IPS-18a (cell line): ENCODE data around the gene RIMS4.
"Not testable (repeated sequence)": the region's sequence is repeated elsewhere in the genome, so short reads cannot be mapped to it uniquely, and the experiment has no call there.

Experiments
- H3K27ac ChIP-seq: one replicate; pipeline ENCODE4 v1.5.1; 2013; ENCODE audit warnings: low read length
- H3K27me3 ChIP-seq: one replicate; pipeline ENCODE4 v1.6.1; 2013; ENCODE audit warnings: mild to moderate bottlenecking, low read length; ENCODE audit not compliant: control insufficient read depth, insufficient read depth
- H3K36me3 ChIP-seq: one replicate; pipeline ENCODE4 v1.6.1; 2013; ENCODE audit warnings: low read depth, low read length; ENCODE audit not compliant: control insufficient read depth
- H3K4me1 ChIP-seq: one replicate; pipeline ENCODE4 v1.6.1; 2013; ENCODE audit warnings: low read depth, low read length; ENCODE audit not compliant: control insufficient read depth
- H3K4me3 ChIP-seq: one replicate; pipeline ENCODE4 v1.5.1; 2013; ENCODE audit warnings: low read length
- H3K9ac ChIP-seq: one replicate; pipeline ENCODE4 v1.6.1; 2013; ENCODE audit warnings: mild to moderate bottlenecking, low read length, moderate library complexity
- H3K9me3 ChIP-seq: one replicate; pipeline ENCODE4 v1.6.1; 2013; ENCODE audit warnings: low read depth, low read length; ENCODE audit not compliant: control insufficient read depth

The RIMS4 gene

DNA sequence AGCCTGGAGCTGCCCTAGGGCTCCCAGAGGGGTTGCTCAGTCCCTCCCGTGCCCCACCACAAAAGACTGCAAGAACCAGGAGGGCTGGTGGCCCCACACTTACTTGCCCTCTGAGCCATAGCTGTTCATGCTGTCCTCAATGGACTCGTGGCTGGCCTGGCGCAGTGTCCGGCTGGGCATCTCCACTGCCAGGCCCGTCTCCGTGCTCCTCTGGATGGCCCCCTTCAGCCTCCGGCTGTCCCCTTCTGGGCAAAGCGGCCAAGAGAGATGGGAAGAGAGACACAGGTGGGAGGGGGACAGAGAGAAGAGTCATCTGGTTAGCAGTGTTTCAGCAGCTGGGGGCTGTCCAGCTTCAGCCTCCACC lies 39.2 kb downstream of the RIMS4 start:
- no peak overlapping the region for H3K27ac ChIP-seq

DNA sequence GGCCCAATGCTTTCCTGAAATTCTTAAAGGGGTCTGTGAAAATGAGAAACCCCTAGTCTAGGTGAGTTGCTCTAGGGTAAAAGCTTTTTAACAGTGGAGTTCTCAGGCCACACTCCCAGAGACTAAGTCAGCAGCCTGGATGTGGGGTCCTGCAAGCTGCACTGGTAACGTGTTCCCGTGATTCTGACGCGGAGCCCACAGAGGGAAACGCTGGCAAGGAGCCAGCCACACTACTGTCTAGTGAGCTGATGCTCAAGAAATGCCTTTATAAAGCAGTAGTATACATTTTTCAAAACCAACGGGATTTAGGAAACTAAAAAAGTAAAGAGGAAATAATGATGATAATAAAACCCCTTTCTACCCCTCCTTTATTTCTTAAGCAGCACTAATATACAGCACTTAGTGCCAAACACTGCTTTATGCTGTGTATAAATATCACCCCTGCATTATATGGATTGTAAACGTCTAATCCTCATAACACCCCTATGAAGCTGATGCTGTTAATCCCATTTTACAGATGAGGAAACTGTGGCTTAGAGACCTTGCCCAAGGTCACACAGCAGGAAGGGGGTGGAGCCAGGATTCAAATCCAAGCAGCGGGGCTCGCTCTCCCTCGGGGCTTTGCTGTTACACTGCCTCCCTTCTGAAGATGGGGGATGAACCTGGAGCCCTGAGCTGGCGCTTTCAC lies 39.7 kb downstream of the RIMS4 start:
- no peaks in the 10 kb centered on the region for H3K4me1 ChIP-seq
- H3K27me3 ChIP-seq: no peaks in the 10 kb centered on the region
- H3K9ac ChIP-seq: no peak overlapping the region
- H3K4me3 ChIP-seq: no peak overlapping the region
- no peak overlapping the region for H3K27ac ChIP-seq
- H3K9me3 ChIP-seq: no peaks in the 10 kb centered on the region
- no peaks in the 10 kb centered on the region for H3K36me3 ChIP-seq

More for the DNA sequence above, 39.2 kb downstream of the RIMS4 start:
- Histone ChIP-seq H3K9me3 (no peaks in the 10 kb centered on the region), H3K36me3 (no peaks in the 10 kb centered on the region), H3K4me3 (no peak overlapping the region), H3K27me3 (no peaks in the 10 kb centered on the region), H3K9ac (no peak overlapping the region), H3K4me1 (no peaks in the 10 kb centered on the region)

- Histone ChIP-seq H3K27me3 (no peaks in the 10 kb centered on the region), H3K9me3 (no peaks in the 10 kb centered on the region), H3K36me3 (no peaks in the 10 kb centered on the region), H3K4me3 (no peak overlapping the region), H3K27ac (no peak overlapping the region), H3K9ac (no peak overlapping the region), H3K4me1 (no peaks in the 10 kb centered on the region)
Measured at GRCh38 chr20:44769481-44769863, 40.9 kb downstream of the RIMS4 start.

- Histone ChIP-seq H3K27ac (no peak overlapping the region), H3K4me1 (no peaks in the 10 kb centered on the region), H3K36me3 (no peaks in the 10 kb centered on the region), H3K9me3 (no peaks in the 10 kb centered on the region), H3K4me3 (no peak overlapping the region), H3K9ac (no peak overlapping the region), H3K27me3 (no peaks in the 10 kb centered on the region)
Measured at GRCh38 chr20:44768854-44769480, 41.4 kb downstream of the RIMS4 start.

GRCh38 chr20:44768256-44768655 lies 42.1 kb downstream of the RIMS4 start:
- H3K9me3 ChIP-seq: no peaks in the 10 kb centered on the region
- H3K36me3 ChIP-seq: no peaks in the 10 kb centered on the region
- no peak overlapping the region for H3K4me3 ChIP-seq
- no peaks in the 10 kb centered on the region for H3K4me1 ChIP-seq
- no peaks in the 10 kb centered on the region for H3K27me3 ChIP-seq
- no peak overlapping the region for H3K27ac ChIP-seq
- H3K9ac ChIP-seq: no peak overlapping the region

- no peaks in the 10 kb centered on the region for H3K9me3 ChIP-seq
- H3K27me3 ChIP-seq: no peaks in the 10 kb centered on the region
- H3K4me3 ChIP-seq: no peak overlapping the region
- no peak overlapping the region for H3K9ac ChIP-seq
- no peaks in the 10 kb centered on the region for H3K4me1 ChIP-seq
- H3K27ac ChIP-seq: no peak overlapping the region
- no peaks in the 10 kb centered on the region for H3K36me3 ChIP-seq
Measured at GRCh38 chr20:44765701-44766347, 44.5 kb downstream of the RIMS4 start.

GRCh38 chr20:44765091-44765490 lies 45.3 kb downstream of the RIMS4 start:
- H3K27ac ChIP-seq: no peak overlapping the region
- no peaks in the 10 kb centered on the region for H3K4me1 ChIP-seq
- H3K9me3 ChIP-seq: no peaks in the 10 kb centered on the region
- no peaks in the 10 kb centered on the region for H3K36me3 ChIP-seq
- H3K9ac ChIP-seq: no peak overlapping the region
- H3K27me3 ChIP-seq: no peaks in the 10 kb centered on the region
- H3K4me3 ChIP-seq: no peak overlapping the region

GRCh38 chr20:44763798-44764197 lies 46.5 kb downstream of the RIMS4 start:
- H3K27me3 ChIP-seq, H3K27ac ChIP-seq, H3K4me1 ChIP-seq, H3K4me3 ChIP-seq, H3K36me3 ChIP-seq, H3K9me3 ChIP-seq, H3K9ac ChIP-seq: not testable (repeated sequence)

DNA sequence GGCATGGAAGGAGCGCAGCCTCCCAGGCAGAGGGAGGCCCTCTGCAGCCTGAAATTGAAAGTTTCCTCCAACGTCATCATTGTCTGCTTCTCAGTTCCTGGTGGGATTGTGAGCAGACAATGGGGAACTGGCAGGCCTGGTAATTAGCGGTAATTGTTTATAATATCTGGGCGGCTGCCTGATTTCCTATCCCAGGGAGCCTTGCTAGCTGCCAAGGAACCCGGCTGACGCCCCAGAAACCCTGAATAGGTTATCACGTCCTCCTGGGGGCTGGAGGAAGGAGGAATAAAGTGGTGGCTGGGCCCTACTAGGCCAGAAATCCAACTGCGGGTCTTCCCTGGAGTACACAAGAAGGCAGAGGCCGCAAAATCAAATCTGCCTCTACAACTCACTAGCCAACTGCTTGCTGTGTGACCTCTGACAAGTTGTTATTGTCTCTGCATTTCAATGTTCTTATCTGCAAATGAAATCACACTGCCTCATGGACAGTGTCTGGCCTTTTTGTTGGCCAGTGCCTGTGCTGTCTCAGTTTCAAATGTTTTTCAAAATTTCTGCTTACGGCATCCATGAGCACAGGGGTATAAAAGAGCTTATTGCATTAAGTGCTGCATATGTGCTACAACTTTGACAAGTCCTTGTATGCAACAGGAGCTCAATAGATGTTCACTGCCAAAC lies 47.7 kb downstream of the RIMS4 start:
- Histone ChIP-seq H3K27ac (no peak overlapping the region), H3K36me3 (no peaks in the 10 kb centered on the region), H3K4me3 (no peak overlapping the region), H3K4me1 (no peaks in the 10 kb centered on the region), H3K9me3 (no peaks in the 10 kb centered on the region), H3K27me3 (no peaks in the 10 kb centered on the region), H3K9ac (no peak overlapping the region)

DNA sequence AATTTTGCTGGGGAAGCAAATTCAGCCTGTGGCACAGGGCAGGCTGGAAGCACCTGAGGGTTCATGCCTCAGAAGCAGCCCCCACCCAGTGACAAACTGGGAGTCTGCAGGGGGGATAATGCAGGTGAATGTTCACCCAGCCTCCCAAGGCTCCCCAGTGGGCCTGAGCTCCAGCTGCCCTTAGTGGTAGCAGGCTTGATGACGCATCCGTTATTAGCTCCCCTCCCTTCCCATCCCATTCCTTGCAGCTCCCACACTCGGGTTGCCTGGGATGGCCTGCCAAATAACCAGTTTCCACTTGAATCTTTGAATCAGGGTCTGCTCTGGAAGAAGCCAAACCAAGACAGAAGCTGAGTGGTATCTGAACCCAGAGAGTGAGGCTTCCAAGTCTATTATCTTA lies 48.9 kb downstream of the RIMS4 start:
- Histone ChIP-seq H3K27me3 (no peaks in the 10 kb centered on the region), H3K4me3 (no peak overlapping the region), H3K36me3 (no peaks in the 10 kb centered on the region), H3K9me3 (no peaks in the 10 kb centered on the region), H3K9ac (no peak overlapping the region), H3K27ac (no peak overlapping the region), H3K4me1 (no peaks in the 10 kb centered on the region)

DNA sequence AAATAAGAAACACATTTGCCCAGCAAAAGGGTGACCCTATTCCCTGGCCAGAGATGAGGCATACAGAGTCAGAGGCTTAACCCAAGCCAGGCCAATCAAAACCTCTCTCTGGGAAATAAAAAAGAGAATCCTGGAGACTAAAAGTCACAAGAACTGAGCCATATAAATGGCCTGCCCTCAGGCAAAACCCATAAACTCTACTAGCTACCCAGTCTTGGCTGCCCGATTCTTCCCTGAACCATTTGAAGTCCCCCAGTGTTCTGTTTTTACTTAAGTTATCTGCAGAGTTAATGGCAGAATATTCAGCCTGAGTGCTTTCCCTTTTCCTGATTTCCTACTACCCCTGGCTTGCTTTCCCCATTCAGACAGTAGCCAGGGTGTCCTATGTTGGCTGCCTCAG lies 50.8 kb downstream of the RIMS4 start:
- H3K4me1 ChIP-seq: no peaks in the 10 kb centered on the region
- no peak overlapping the region for H3K27ac ChIP-seq
- no peaks in the 10 kb centered on the region for H3K9me3 ChIP-seq
- no peak overlapping the region for H3K9ac ChIP-seq
- H3K36me3 ChIP-seq: no peaks in the 10 kb centered on the region
- no peak overlapping the region for H3K4me3 ChIP-seq
- no peaks in the 10 kb centered on the region for H3K27me3 ChIP-seq
